Epidermal melanocyte (primary cell): ENCODE data around the gene ROR2.
A peak's percentile ranks its signal among the peaks of the same experiment; 100 is the strongest.

Source experiments
- DNase-seq: peaks from one replicate; pipeline ENCODE4 v3.0.0; 2011; ENCODE audit warnings: low spot score; ENCODE audit not compliant: insufficient read length

Gene ROR2

GRCh38 chr9:91751922-91752321 is 198.1 kb downstream of the ROR2 start:
- no peak for DNase-seq

- DNase-seq = no peak
These were observed 199.7 kb downstream of the ROR2 start for GRCh38 chr9:91750343-91750742.

- DNase-seq = no peak
These were observed 203.1 kb downstream of the ROR2 start for GRCh38 chr9:91746904-91747303.

- DNase-seq = no peak
These were observed 203.7 kb downstream of the ROR2 start for GRCh38 chr9:91746357-91746756.

- no peak for DNase-seq
These were observed 205.9 kb downstream of the ROR2 start for GRCh38 chr9:91744114-91744513.

- DNase-seq = no peak
These were observed 208.5 kb downstream of the ROR2 start for GRCh38 chr9:91741522-91741921.

GRCh38 chr9:91740701-91741100 is 209.3 kb downstream of the ROR2 start:
- no peak for DNase-seq

GRCh38 chr9:91736898-91737601 is 213.0 kb downstream of the ROR2 start:
- DNase-seq = no peak

- DNase-seq = no peak
These were observed 213.7 kb downstream of the ROR2 start for GRCh38 chr9:91736311-91736710.

- DNase-seq = no peak
These were observed 215.0 kb downstream of the ROR2 start for GRCh38 chr9:91735049-91735448.

GRCh38 chr9:91734371-91734981 is 215.6 kb downstream of the ROR2 start:
- DNase-seq = peak; percentile 87

- no peak for DNase-seq
These were observed 216.9 kb downstream of the ROR2 start for GRCh38 chr9:91733006-91733624.

- DNase-seq = no peak
These were observed 217.6 kb downstream of the ROR2 start for GRCh38 chr9:91732187-91733005.

- no peak for DNase-seq
These were observed 219.2 kb downstream of the ROR2 start for GRCh38 chr9:91730806-91731205.

GRCh38 chr9:91729558-91729842 is 220.5 kb downstream of the ROR2 start:
- no peak for DNase-seq

GRCh38 chr9:91727972-91728371 is 222.1 kb downstream of the ROR2 start:
- DNase-seq = no peak

- peak; percentile 70 for DNase-seq
These were observed 222.6 kb downstream of the ROR2 start for GRCh38 chr9:91727316-91727861.

- no peak for DNase-seq
These were observed 223.5 kb downstream of the ROR2 start for GRCh38 chr9:91726406-91727100.

GRCh38 chr9:91725651-91726050 is 224.4 kb downstream of the ROR2 start:
- no peak for DNase-seq

- DNase-seq = no peak
These were observed 225.2 kb downstream of the ROR2 start for GRCh38 chr9:91724609-91725505.
